ENCODE measurements around the gene PRDM16.

The PRDM16 gene

GRCh38 chr1:3483801-3484444 lies 414.9 kb downstream of the PRDM16 start:
- ATAC-seq = peak in 1 of 2 donors; percentile 20

- ATAC-seq = no peak
Observed at GRCh38 chr1:3485016-3485415, 416.0 kb downstream of the PRDM16 start.

All from activated CD4-positive, CD25-positive, alpha-beta regulatory T cell treated with anti-CD3 and anti-CD28 coated beads, Interleukin-2, amount 50 U/mL, for 24 hours (primary cell).